Gastrocnemius medialis (tissue), 4 donors: ENCODE measurements around the gene GALNT15.

Experiments used
- CTCF ChIP-seq, 5 experiments: fragments of 450-650 bp in 3 of 5; fragments of 200-600 bp in 2 of 5; sonication (generic) in 2 of 5; IDR thresholded peaks in 4 of 5; conservative IDR thresholded peaks in 1 of 5; 1 replicate in 4 of 5; 2 replicates in 1 of 5; pipeline ENCODE4 v1.5.1; 2016 to 2019; ENCODE audit warnings: antibody characterized with exemption in 5 of 5, mild to moderate bottlenecking in 3 of 5, moderate library complexity in 3 of 5
- POLR2A ChIP-seq, 2 donors: fragments of 450-650 bp; IDR thresholded peaks; one replicate each; pipeline ENCODE4 v1.6.1; 2017; ENCODE audit warnings: antibody characterized with exemption in 2 of 2, mild to moderate bottlenecking in 2 of 2, moderate library complexity in 2 of 2

- TF ChIP-seq CTCF (IDR thresholded peaks at IDR 0.05 in 4 of 5, conservative IDR thresholded peaks at IDR 0.05 in 1 of 5), result no peak
- no peak for TF ChIP-seq POLR2A (IDR thresholded peaks at IDR 0.05)
These were observed 42.3 kb upstream of the GALNT15 start for GRCh38 chr3:16132190-16132589.
